ENCODE results near the gene CD6.

Gene CD6

GRCh38 chr11:61023086-61023965 is 51.8 kb downstream of the CD6 start:
- TF ChIP-seq CTCF (IDR thresholded peaks at IDR 0.05; ENCODE audit: control insufficient read depth, insufficient read depth, low read depth, low read length, missing control alignments), result no peak
- H3K4me3 ChIP-seq (ENCODE audit: control insufficient read depth, low read depth, low read length), result no peak overlapping the region
- no peak for DNase-seq (ENCODE audit: low read depth)

DNA sequence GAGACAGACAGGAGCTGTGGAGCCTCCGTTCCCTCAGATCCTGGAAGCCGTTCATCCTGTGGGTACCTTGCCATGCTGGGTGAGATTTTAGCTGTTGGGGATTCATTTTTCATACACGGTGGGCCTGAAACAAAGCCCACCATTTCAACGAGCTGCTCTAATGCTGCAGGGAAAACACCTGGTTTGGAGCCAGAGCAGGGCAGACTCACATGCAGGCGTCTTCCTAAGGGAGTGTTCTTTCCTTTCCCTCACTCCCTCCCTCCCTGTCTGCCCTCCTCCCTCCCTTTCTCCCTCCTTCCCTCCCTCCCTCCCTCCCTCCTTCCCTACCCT is 52.5 kb downstream of the CD6 start:
- no peak overlapping the region for H3K4me3 ChIP-seq (ENCODE audit: control insufficient read depth, low read depth, low read length)
- DNase-seq (ENCODE audit: low read depth), result no peak
- no peak for TF ChIP-seq CTCF (IDR thresholded peaks at IDR 0.05; ENCODE audit: control insufficient read depth, insufficient read depth, low read depth, low read length, missing control alignments)

GRCh38 chr11:61024938-61025820 is 53.7 kb downstream of the CD6 start:
- no peak overlapping the region for H3K4me3 ChIP-seq (ENCODE audit: control insufficient read depth, low read depth, low read length)
- no peak for TF ChIP-seq CTCF (IDR thresholded peaks at IDR 0.05; ENCODE audit: control insufficient read depth, insufficient read depth, low read depth, low read length, missing control alignments)
- DNase-seq (ENCODE audit: low read depth), result no peak

GRCh38 chr11:61025821-61026120 is 54.3 kb downstream of the CD6 start:
- DNase-seq (ENCODE audit: low read depth), result no peak
- TF ChIP-seq CTCF (IDR thresholded peaks at IDR 0.05; ENCODE audit: control insufficient read depth, insufficient read depth, low read depth, low read length, missing control alignments), result no peak
- H3K4me3 ChIP-seq (ENCODE audit: control insufficient read depth, low read depth, low read length), result no peak overlapping the region

DNA sequence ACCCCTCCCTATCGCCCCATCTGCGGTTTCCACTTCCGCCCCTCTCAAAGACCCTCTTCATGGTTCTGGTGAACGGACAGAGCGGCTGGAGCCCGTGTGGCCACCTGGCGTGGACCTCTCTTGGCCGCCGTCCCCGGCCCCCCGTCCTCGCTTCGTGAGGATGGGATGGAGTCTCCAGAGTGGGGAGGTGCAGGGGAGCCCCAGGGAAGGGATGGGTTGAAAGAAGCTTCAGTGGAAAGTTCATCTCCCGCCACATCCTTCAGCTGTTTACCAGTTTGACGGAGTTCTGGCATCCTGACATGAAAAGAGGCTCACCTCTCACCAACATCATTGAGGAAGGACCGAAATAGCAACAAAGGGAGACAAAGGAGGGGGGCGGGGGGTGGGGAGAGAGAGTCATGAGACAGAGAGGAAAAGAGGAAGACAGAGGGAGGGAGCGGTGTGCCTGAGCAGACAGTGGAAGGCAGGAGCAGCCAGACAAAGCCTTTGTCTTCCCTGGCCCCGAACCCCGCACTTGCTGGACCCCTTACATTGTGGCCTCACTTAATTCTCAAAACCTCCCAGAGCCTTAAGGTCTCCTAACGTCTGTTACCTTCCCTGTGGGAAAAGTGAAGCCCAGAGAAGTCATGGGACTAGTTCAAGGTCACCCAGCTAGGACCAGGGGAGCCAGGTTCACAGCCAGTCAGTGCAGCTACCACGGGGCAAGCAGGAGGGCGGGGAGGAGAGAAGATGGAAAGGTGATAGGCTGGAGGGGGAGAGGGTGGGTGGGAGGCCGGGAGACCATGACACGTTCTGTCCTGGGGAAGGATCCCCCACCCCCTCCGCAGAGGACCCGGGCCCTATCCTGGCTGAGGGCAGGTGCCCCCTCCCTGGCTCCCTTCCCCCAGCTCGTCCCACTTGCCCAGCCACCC is 54.9 kb downstream of the CD6 start:
- no peak overlapping the region for H3K4me3 ChIP-seq (ENCODE audit: control insufficient read depth, low read depth, low read length)
- DNase-seq (ENCODE audit: low read depth), result no peak
- TF ChIP-seq CTCF (IDR thresholded peaks at IDR 0.05; ENCODE audit: control insufficient read depth, insufficient read depth, low read depth, low read length, missing control alignments), result no peak

DNA sequence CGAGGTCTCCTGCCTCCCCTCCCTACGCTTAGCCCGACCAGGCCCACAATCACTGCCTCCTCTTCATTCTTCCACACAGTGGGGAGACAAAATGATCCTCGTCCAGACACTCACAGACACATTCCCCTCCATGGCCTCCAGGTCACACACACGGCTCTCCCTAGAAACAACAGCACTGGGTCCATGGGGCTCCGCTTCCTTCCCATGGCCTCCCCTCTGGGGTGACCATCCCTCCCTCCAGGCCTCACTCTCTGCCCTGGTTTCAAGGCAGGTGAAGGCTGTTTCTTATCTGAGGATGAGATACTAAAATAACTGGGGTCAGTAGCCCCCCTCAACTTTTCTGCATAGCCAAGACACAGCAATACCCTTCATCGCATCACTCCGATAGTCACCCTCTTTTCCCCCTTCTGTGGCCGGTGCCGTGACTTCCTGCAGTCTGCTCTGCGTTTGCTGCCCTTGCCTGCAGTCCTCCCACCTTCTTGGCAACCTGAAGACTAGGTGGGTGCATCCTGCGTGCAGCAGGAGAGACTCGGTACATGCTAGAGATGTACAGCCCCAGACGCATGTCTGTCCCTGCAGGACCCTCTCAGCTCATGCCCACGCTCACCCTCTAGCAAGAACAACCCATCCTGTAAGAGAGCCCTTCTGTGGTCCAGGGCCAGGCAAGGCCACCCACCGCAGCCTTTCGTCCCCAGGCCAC is 55.8 kb downstream of the CD6 start:
- DNase-seq (ENCODE audit: low read depth), result no peak
- no peak overlapping the region for H3K4me3 ChIP-seq (ENCODE audit: control insufficient read depth, low read depth, low read length)
- TF ChIP-seq CTCF (IDR thresholded peaks at IDR 0.05; ENCODE audit: control insufficient read depth, insufficient read depth, low read depth, low read length, missing control alignments), result no peak

All from AG09309 (cell line).